ENCODE measurements around the gene TRPM3.

DNA sequence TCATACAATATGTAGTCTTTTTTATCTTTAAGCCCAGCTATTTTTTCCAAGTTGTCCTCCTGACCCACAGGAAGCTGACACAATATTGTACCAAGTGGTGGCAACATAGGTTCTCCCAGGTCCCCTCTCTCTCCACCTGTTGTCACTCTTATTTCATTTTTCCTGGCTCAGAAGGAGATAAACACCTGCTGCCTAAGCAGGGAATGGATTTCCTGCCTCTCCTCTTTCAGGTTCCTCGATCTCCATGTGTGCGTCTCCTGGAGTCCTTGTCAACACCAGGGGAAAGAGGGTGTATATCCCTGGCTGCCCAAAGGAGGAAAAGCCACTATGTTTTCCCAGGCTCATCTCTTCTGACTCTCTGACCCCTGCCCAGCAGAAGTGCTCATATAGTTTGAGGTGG is 625.2 kb downstream of the TRPM3 start:
- TF ChIP-seq, protein P1, sequence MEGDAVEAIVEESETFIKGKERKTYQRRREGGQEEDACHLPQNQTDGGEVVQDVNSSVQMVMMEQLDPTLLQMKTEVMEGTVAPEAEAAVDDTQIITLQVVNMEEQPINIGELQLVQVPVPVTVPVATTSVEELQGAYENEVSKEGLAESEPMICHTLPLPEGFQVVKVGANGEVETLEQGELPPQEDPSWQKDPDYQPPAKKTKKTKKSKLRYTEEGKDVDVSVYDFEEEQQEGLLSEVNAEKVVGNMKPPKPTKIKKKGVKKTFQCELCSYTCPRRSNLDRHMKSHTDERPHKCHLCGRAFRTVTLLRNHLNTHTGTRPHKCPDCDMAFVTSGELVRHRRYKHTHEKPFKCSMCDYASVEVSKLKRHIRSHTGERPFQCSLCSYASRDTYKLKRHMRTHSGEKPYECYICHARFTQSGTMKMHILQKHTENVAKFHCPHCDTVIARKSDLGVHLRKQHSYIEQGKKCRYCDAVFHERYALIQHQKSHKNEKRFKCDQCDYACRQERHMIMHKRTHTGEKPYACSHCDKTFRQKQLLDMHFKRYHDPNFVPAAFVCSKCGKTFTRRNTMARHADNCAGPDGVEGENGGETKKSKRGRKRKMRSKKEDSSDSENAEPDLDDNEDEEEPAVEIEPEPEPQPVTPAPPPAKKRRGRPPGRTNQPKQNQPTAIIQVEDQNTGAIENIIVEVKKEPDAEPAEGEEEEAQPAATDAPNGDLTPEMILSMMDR (IDR thresholded peaks at IDR 0.05; ENCODE audit: low read length): no peak
- TF ChIP-seq EZH2 (optimal IDR thresholded peaks at IDR 0.05; ENCODE audit: low read depth, low read length) (no peak), EZH2phosphoT487 (IDR thresholded peaks at IDR 0.05; ENCODE audit: low read length) (no peak)
